Fibroblast of villous mesenchyme (primary cell): ENCODE data around the gene AQP10. TPM values are rescaled to one million over a fixed set of nuclear protein-coding genes. Genes with fewer than 3 reads are reported as not detected.
"Not testable (repeated sequence)": the region's sequence is repeated elsewhere in the genome, so short reads cannot be mapped to it uniquely, and the experiment has no call there.

Experiments used
- DNase-seq: peaks from one replicate; pipeline ENCODE4 v3.0.0-alpha.2; 2010; ENCODE audit warnings: low read depth
- H3K4me3 ChIP-seq: 2 replicates; pipeline ENCODE4 v1.5.1; 2011; ENCODE audit warnings: low read depth, mild to moderate bottlenecking, low read length
- total RNA-seq: library from RNA; depleted of rRNA; stranded (reverse); fragments of >200 nt; gene quantifications from 2 replicates; pipeline ENCODE4 v1.2.3, GENCODE V29; 2012
- TF ChIP-seq, protein P1 (sequence below): IDR thresholded peaks from 2 replicates; pipeline ENCODE4 v1.5.1; 2012; ENCODE audit warnings: low read depth, mild to moderate bottlenecking, low read length; ENCODE audit not compliant: insufficient read depth

AQP10 gene
- total RNA-seq, 1 donor, result not detected

DNA sequence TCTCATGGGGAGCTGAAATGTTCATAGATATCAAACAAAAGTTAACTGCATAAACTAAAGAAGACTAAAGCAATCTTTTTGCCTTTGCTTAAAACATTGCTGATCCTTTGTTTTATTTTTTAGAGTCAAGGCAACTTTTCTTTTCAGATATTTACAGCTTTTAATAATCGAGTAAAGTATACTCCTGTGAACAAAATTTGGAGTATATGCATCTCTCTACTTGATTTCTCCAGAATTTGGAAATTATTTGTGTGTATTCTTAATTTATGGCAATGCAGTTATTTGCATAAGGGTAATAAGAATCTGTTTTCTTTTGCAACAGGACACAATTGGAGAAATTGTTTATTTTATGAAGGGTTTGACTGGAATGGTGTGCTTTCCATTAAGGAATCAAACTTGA, 4.2 kb upstream of the AQP10 start:
- DNase-seq, result no peak
- TF ChIP-seq, protein P1, sequence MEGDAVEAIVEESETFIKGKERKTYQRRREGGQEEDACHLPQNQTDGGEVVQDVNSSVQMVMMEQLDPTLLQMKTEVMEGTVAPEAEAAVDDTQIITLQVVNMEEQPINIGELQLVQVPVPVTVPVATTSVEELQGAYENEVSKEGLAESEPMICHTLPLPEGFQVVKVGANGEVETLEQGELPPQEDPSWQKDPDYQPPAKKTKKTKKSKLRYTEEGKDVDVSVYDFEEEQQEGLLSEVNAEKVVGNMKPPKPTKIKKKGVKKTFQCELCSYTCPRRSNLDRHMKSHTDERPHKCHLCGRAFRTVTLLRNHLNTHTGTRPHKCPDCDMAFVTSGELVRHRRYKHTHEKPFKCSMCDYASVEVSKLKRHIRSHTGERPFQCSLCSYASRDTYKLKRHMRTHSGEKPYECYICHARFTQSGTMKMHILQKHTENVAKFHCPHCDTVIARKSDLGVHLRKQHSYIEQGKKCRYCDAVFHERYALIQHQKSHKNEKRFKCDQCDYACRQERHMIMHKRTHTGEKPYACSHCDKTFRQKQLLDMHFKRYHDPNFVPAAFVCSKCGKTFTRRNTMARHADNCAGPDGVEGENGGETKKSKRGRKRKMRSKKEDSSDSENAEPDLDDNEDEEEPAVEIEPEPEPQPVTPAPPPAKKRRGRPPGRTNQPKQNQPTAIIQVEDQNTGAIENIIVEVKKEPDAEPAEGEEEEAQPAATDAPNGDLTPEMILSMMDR, result no peak
- H3K4me3 ChIP-seq, result no peak overlapping the region

DNA sequence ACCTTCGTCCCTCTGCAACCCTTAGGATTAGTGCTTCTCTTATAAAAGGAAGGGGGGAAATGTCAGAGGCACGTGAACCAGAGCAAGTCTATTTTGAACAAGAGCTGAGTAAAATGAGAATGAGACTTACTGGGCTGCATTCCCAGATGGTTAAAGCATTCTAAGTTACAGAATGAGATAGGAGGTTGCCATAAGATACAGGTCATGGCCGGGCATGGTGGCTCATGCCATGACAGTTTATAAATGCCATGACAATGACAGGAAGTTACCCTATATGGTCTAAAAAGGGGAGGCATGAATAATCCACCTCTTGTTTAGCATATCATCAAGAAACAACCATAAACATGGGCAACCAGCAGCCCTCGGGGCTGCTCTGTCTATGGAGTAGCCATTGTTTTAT, 2.5 kb upstream of the AQP10 start:
- H3K4me3 ChIP-seq, result no peak overlapping the region
- no peak for DNase-seq
- TF ChIP-seq, protein P1, result no peak

DNA sequence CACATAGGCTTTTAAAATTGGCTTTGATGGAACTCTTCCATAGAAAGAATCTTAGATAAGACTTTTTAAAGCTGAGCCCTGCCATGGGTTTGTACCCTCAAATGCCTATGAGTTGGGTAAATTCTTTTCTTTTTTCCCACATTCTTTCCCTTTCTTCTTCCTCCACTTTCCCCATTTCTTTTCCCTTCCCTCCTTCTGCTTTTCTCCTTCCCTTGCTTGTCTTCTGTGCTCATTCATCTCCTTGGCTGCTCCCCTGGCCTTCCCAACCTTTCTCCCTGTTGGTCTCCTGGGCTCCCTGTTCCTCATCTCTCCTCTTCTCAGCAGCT, 679 bp downstream of the AQP10 start:
- not testable (repeated sequence) for H3K4me3 ChIP-seq, DNase-seq

DNA sequence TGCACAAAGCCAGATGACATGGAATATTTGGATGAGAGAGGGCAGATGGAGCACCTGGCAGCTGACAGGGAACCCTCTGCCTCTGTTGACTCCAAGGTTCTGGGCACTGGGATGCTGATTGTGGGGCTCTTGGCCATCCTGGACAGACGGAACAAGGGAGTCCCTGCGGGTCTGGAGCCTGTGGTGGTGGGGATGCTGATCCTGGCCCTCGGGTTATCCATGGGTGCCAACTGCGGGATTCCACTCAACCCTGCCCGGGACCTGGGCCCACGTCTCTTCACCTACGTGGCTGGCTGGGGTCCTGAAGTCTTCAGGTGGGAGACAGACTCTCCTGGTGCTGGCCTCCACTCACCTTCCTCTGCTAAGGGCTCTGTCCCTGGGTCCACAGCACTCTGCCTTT, 2.6 kb downstream of the AQP10 start:
- DNase-seq, result no peak
- TF ChIP-seq, protein P1, result no peak
- H3K4me3 ChIP-seq, result no peak overlapping the region

DNA sequence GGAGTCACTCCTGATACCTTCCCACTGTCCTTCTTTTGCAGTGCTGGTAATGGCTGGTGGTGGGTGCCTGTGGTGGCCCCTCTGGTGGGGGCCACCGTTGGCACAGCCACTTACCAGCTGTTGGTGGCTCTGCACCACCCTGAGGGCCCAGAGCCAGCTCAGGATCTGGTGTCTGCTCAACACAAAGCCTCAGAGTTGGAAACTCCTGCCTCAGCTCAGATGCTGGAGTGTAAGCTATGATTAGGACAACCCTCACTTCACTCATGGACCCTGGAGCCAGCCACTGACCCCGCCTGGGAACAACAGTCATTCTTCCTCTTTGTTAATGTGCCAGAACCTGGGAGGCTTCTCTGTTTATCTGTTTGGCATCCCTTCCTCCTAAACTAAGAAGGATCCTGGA, 3.3 kb downstream of the AQP10 start:
- DNase-seq, result no peak
- TF ChIP-seq, protein P1, result no peak
- H3K4me3 ChIP-seq, result no peak overlapping the region

DNA sequence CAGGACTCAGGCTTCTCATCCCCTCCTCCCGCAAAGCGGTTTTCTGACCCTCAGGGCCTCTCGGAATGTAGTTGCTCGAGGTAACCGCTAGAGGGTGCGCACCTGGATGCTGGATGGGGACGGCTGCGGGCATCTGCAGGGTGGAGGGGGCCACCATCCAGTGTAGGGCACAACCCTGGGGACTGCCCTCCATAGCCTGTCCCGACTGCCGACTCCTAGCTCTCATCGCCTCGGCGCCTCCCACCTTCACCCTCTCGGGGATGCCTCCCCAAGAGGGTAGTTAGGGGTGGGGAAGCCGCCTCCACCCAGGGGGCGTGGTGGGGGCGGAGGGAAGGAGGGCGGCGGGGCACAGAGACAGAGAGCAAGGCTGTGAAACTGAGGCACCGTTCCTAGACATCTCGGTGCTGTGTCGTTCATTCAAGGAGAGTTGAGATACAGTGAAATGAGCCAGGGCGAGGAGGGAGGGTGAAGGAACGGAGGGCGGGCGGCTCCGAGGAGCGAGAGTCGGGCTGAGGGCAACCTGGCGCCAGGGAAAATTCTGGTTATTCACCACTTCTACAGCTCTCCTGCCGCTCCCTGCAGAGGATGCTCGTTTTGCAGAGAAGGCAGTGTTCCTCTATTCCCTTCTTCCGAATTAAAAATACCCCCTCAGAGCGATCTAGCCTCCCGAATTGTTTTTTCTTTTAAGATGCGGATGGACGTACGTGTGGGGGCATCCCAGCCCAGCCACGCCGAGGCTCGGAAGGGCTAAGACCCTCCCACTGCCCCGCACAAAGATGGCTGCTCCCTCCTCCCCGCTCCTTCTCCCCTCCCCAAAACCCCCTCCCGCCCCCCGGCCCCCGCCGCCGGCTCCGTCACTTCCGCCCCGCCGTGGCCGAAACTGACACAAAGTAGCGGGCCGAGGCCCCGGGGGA, 4.0 kb downstream of the AQP10 start, which contains the start of gene ATP8B2:
Gene ATP8B2, plus strand, starts transcription at position 857 of the 914 bp plus-strand sequence. CDS start 2,617 bp downstream, outside the sequence.
- TF ChIP-seq, protein P1, result peak; percentile 98
- DNase-seq, result peak; percentile 71

DNA sequence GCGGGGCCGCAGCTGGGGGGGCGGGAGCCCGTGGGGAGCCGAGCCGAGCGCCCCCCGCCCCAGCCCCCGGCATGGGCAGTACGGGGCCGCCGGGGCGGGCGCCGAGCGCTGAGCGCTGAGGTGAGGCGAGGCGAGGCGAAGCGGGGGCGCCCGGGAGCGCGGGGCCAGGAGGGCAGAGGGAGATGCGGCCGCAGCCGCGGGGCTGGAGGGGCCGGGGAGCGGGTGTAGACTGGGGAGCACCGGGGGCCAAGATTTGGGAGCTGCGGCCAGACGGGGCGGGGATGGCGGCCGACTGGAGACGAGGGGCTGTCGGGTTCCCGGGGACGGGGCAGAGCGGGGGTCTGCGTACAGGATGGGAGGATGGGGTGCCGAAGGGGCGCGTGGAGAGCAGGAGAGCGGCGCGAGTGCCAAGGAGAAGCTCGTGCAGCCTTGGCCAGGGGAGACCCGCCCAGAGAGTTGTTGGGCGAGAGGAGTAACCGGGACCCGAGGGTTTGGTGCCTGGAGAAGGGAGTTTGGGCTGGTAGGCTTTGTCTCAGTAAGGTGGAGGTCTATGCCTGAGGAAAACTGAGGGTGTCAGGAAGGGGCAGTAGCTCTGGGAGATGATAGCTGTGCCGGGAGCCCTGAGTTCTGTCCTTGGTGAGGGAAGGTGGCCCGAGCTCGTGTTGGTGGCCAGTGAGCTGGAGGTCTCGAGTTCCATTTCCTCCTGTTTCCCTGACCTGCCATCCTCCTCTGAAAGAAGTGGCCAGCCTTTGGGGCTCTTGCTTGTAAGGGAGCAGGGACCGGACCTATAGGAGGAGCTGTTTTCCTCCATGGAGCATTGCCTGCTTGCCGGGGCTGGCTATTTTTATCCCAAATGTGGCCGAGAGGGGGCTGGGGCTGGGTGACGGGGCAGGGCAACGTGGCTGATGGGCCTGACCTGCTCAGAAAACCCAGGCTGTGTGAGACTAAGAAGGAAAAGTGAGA, 5.0 kb downstream of the AQP10 start:
- TF ChIP-seq, protein P1, result peak; percentile 76
- DNase-seq, result peak; percentile 91
- peak overlapping the region; percentile 89 for H3K4me3 ChIP-seq

More for the DNA sequence above, 4.0 kb downstream of the AQP10 start, which contains the start of gene ATP8B2:
- H3K4me3 ChIP-seq, result peak within 1 kb of the TSS; percentile 89
